ENCODE data around the gene ZNF598.

DNA sequence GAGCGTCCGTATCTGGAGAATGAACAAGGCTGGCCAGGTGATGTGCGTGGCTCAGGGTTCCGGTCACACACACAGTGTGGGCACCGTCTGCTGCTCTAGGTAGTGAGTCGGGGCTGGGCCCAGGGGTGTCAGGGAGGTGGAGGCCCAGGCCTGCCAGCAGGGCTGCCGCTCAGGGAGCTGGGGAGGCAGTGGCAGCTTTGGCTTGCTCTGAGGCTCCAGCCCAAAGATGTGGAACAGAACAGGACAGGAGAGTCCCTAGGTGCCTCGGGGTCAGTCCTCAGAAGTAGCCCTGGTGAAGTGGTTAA lies 33.5 kb downstream of the ZNF598 start:
- no peak for TF ChIP-seq ZNF416 (tag by site-specific recombination; IDR thresholded peaks at IDR 0.05)
- TF ChIP-seq ZFP41 (tag by site-specific recombination; IDR thresholded peaks at IDR 0.05; ENCODE audit: borderline replicate concordance): no peak
